Stomach smooth muscle (tissue), 2 donors: Measurements from ENCODE around the gene TERF2IP.
A peak's percentile ranks its signal among the peaks of the same experiment; 100 is the strongest.

ENCODE experiments used
- H3K27ac ChIP-seq: one replicate; pipeline ENCODE4 v1.7.0; 2013; ENCODE audit warnings: mild to moderate bottlenecking, low read length, inconsistent platforms
- H3K27me3 ChIP-seq, 2 donors: one replicate each; pipeline ENCODE4 v1.7.0; 2013; ENCODE audit warnings: low read length in 2 of 2; ENCODE audit not compliant: insufficient read depth in 2 of 2, control insufficient read depth in 1 of 2
- H3K36me3 ChIP-seq, 2 donors: one replicate each; pipeline ENCODE4 v1.7.0; 2013; ENCODE audit warnings: low read length in 2 of 2; ENCODE audit not compliant: control insufficient read depth in 2 of 2, insufficient read depth in 2 of 2
- H3K4me1 ChIP-seq: one replicate; pipeline ENCODE4 v1.7.0; 2013; ENCODE audit warnings: low read length; ENCODE audit not compliant: control insufficient read depth, insufficient read depth
- H3K4me3 ChIP-seq, 2 donors: one replicate each; pipeline ENCODE4 v1.7.0; 2013; ENCODE audit warnings: low read length in 2 of 2
- H3K9ac ChIP-seq, 2 donors: one replicate each; pipeline ENCODE4 v1.7.0; 2013; ENCODE audit warnings: low read length in 2 of 2, mild to moderate bottlenecking in 1 of 2
- H3K9me3 ChIP-seq, 2 donors: one replicate each; pipeline ENCODE4 v1.7.0; 2013; ENCODE audit warnings: low read length in 2 of 2; ENCODE audit not compliant: control insufficient read depth in 2 of 2
- donor health status: healthy.
- donor health status: Pancreatic carcinoma.

Gene TERF2IP

GRCh38 chr16:75620326-75621169, 27.0 kb upstream of the TERF2IP start:
- Histone ChIP-seq H3K9me3 (no peaks in the 10 kb centered on the region), H3K4me3 (no peak overlapping the region), H3K27me3 (no peaks in the 10 kb centered on the region), H3K9ac (no peak overlapping the region), H3K4me1 (peaks cover 13% of the 10 kb centered on the region), H3K36me3 (peaks cover 17 to 23% of the 10 kb centered on the region in 2 donors), H3K27ac (no peak overlapping the region)

GRCh38 chr16:75621170-75621477, 26.4 kb upstream of the TERF2IP start:
- Histone ChIP-seq H3K9ac (no peak overlapping the region), H3K9me3 (no peaks in the 10 kb centered on the region), H3K4me1 (peaks cover 13% of the 10 kb centered on the region), H3K4me3 (no peak overlapping the region), H3K27me3 (no peaks in the 10 kb centered on the region), H3K27ac (no peak overlapping the region), H3K36me3 (peaks cover 17 to 25% of the 10 kb centered on the region in 2 donors)

- Histone ChIP-seq H3K4me3 (peak within 1 kb of the TSS; percentile 68 to 88), H3K4me1 (peaks cover 13% of the 10 kb centered on the region), H3K27ac (peak within 1 kb of the TSS; percentile 90), H3K27me3 (no peaks in the 10 kb centered on the region), H3K36me3 (peaks cover 21 to 26% of the 10 kb centered on the region in 2 donors), H3K9me3 (no peaks in the 10 kb centered on the region), H3K9ac (peak within 1 kb of the TSS; percentile 91 to 94)
Observed at GRCh38 chr16:75622761-75623605, 24.6 kb upstream of the TERF2IP start, which contains the start of gene ADAT1. TSS of gene ADAT1 (minus strand) at chr16:75623281. CDS start at chr16:75620799, 2,482 bp downstream.

GRCh38 chr16:75624921-75625334, 22.6 kb upstream of the TERF2IP start:
- Histone ChIP-seq H3K9me3 (no peaks in the 10 kb centered on the region), H3K4me1 (peaks cover 13% of the 10 kb centered on the region), H3K27me3 (no peaks in the 10 kb centered on the region), H3K9ac (no peak overlapping the region), H3K4me3 (no peak overlapping the region), H3K36me3 (peaks cover 33 to 44% of the 10 kb centered on the region in 2 donors), H3K27ac (no peak overlapping the region)

GRCh38 chr16:75626806-75627205, 20.8 kb upstream of the TERF2IP start:
- H3K4me3 ChIP-seq = no peak overlapping the region
- H3K4me1 ChIP-seq = peaks cover 9% of the 10 kb centered on the region
- H3K9me3 ChIP-seq = no peaks in the 10 kb centered on the region
- no peaks in the 10 kb centered on the region for H3K27me3 ChIP-seq
- H3K27ac ChIP-seq = no peak overlapping the region
- peaks cover 43 to 53% of the 10 kb centered on the region in 2 donors for H3K36me3 ChIP-seq
- no peak overlapping the region for H3K9ac ChIP-seq

- H3K27ac ChIP-seq = no peak overlapping the region
Observed at GRCh38 chr16:75627851-75628250, 19.7 kb upstream of the TERF2IP start.

GRCh38 chr16:75628351-75628750, 19.2 kb upstream of the TERF2IP start:
- H3K4me1 ChIP-seq = no peaks in the 10 kb centered on the region
- H3K27ac ChIP-seq = no peak overlapping the region
- no peak overlapping the region for H3K9ac ChIP-seq
- no peaks in the 10 kb centered on the region for H3K9me3 ChIP-seq
- no peaks in the 10 kb centered on the region for H3K27me3 ChIP-seq
- peaks cover 54 to 66% of the 10 kb centered on the region in 2 donors for H3K36me3 ChIP-seq
- no peak overlapping the region for H3K4me3 ChIP-seq

More at GRCh38 chr16:75627851-75628250, 19.7 kb upstream of the TERF2IP start:
- Histone ChIP-seq H3K9me3 (no peaks in the 10 kb centered on the region), H3K36me3 (peaks cover 52 to 62% of the 10 kb centered on the region in 2 donors), H3K4me1 (no peaks in the 10 kb centered on the region), H3K9ac (no peak overlapping the region), H3K27me3 (no peaks in the 10 kb centered on the region), H3K4me3 (no peak overlapping the region)

GRCh38 chr16:75629132-75629531, 18.4 kb upstream of the TERF2IP start:
- peaks cover 61 to 71% of the 10 kb centered on the region in 2 donors for H3K36me3 ChIP-seq

GRCh38 chr16:75630052-75630451, 17.5 kb upstream of the TERF2IP start:
- H3K36me3 ChIP-seq = peaks cover 65 to 75% of the 10 kb centered on the region in 2 donors
- no peaks in the 10 kb centered on the region for H3K27me3 ChIP-seq
- H3K4me1 ChIP-seq = no peaks in the 10 kb centered on the region
- no peak overlapping the region for H3K27ac ChIP-seq
- no peak overlapping the region for H3K4me3 ChIP-seq
- H3K9me3 ChIP-seq = no peaks in the 10 kb centered on the region
- H3K9ac ChIP-seq = no peak overlapping the region

More at GRCh38 chr16:75629132-75629531, 18.4 kb upstream of the TERF2IP start:
- Histone ChIP-seq H3K27ac (no peak overlapping the region), H3K9ac (no peak overlapping the region), H3K4me1 (no peaks in the 10 kb centered on the region), H3K27me3 (no peaks in the 10 kb centered on the region), H3K9me3 (no peaks in the 10 kb centered on the region), H3K4me3 (no peak overlapping the region)

- Histone ChIP-seq H3K27me3 (no peaks in the 10 kb centered on the region), H3K36me3 (peaks cover 70 to 77% of the 10 kb centered on the region in 2 donors), H3K9me3 (no peaks in the 10 kb centered on the region), H3K4me1 (no peaks in the 10 kb centered on the region), H3K9ac (no peak overlapping the region), H3K4me3 (no peak overlapping the region), H3K27ac (no peak overlapping the region)
Observed at GRCh38 chr16:75632857-75633256, 14.7 kb upstream of the TERF2IP start.
